Activated T-cell treated with anti-CD3 and anti-CD28 coated beads, Interleukin-2, amount 50 U/mL, for 4 hours (primary cell): ENCODE measurements around the gene APOL4. TPM values are rescaled to one million over a fixed set of nuclear protein-coding genes. Genes with fewer than 3 reads are reported as not detected.
A peak's percentile ranks its signal among the peaks of the same experiment; 100 is the strongest.
"Not testable (repeated sequence)": the region's sequence is repeated elsewhere in the genome, so short reads cannot be mapped to it uniquely, and the experiment has no call there.

ENCODE experiments used
- ATAC-seq, 2 donors: fragments of 200-7000 bp; cut with Tn5 transposase; one replicate each; pipeline ENCODE4 v1.10.0; 2021
- DNase-seq: peaks from one replicate; pipeline ENCODE4 v3.0.0-alpha.2; 2020
- H3K27me3 Mint-ChIP-seq: one replicate; pipeline ENCODE4 v1.8.0; 2021; ENCODE audit warnings: low read depth, mixed read lengths
- H3K36me3 Mint-ChIP-seq: one replicate; pipeline ENCODE4 v1.8.0; 2022; ENCODE audit warnings: mixed read lengths; ENCODE audit not compliant: insufficient read depth
- H3K4me1 Mint-ChIP-seq: one replicate; pipeline ENCODE4 v1.8.0; 2021; ENCODE audit warnings: low read depth, mixed read lengths
- H3K4me3 Mint-ChIP-seq: one replicate; pipeline ENCODE4 v1.8.0; 2021; ENCODE audit warnings: mild to moderate bottlenecking, moderate library complexity, mixed read lengths
- H3K9me3 Mint-ChIP-seq: one replicate; pipeline ENCODE4 v1.8.0; 2021; ENCODE audit warnings: mixed read lengths
- total RNA-seq, 3 donors: library from RNA; stranded (reverse); gene quantifications; one replicate each; pipeline ENCODE4 v1.2.1, GENCODE V29; 2021

The APOL4 gene
- total RNA-seq, 3 donors from 2014 or later = 0.27 TPM; not detected in 2

DNA sequence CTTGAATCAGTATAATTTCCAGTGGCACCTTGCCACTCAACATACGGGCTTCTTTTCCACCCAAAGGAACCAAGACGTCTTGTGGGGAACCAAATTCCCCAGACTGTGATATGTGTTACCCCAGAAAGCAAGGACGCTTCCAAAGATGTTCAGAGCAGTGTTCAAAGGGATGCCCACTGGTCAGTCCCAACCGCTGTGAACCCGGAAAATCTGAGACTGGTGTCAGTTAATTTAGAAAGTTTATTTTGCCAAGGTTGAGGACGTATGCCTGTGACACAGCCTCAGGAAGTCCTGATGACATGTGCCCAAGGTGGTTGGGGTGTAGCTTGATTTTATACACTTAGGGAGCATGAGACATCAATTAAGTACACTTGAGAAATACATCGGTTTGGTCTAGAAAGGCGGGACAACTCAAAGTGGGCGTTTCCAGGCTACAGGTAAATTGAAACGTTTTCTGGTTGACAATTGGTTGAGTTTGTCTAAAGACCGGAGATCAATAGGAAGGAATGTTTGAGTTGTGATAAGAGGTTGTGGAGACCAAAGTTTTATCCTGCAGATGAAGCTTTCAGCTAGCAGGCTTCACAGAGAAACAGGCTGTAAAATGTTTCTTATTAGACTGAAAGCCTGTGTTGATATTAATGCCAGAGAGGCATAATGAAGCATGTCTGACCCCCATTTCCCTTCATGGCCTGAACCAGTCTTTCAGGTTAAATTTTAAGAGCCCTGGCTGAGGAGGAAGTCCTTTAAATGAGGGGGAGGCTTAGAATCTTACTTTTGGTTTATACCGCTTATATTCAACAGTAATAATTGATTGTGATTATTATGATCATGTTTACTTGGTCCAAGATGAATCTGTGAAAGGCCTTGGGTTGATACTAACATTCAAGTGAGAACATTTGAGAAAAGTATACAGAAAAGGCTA lies 47.8 kb downstream of the APOL4 start:
- Mint-ChIP-seq H3K36me3 (peaks cover 22% of the 10 kb centered on the region), H3K4me3 (peak overlapping the region; percentile 35), H3K9me3 (no peaks in the 10 kb centered on the region), H3K4me1 (peaks cover 88% of the 10 kb centered on the region), H3K27me3 (no peaks in the 10 kb centered on the region)
- ATAC-seq = no peak
- DNase-seq = no peak

DNA sequence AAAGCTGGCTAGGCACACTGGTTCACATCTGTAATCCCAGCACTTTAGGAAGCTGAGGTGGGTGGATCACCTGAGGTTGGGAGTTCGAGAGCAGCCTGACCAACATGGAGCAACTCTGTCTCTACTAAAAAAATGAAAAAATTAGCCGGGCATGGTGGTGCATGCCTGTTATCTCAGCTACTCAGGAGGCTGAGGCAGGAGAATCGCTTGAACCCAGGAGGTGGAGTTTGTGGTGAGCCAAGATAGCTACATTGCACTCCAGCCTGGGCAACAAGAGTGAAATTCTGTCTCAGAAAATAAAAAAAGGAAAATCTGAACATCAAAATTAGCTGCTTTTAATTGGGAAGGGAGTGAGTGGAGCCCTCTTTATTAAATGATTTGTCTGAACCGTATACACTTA lies 48.8 kb downstream of the APOL4 start:
- peaks cover 82% of the 10 kb centered on the region for H3K4me1 Mint-ChIP-seq
- H3K27me3 Mint-ChIP-seq, ATAC-seq, H3K4me3 Mint-ChIP-seq, H3K9me3 Mint-ChIP-seq, DNase-seq: not testable (repeated sequence)
- H3K36me3 Mint-ChIP-seq = peaks cover 29% of the 10 kb centered on the region

GRCh38 chr22:36152088-36152487 lies 49.5 kb downstream of the APOL4 start:
- Mint-ChIP-seq H3K4me1 (peaks cover 75% of the 10 kb centered on the region), H3K36me3 (peaks cover 30% of the 10 kb centered on the region), H3K27me3 (no peaks in the 10 kb centered on the region), H3K4me3 (no peak overlapping the region), H3K9me3 (no peaks in the 10 kb centered on the region)
- no peak for ATAC-seq
- DNase-seq = no peak

DNA sequence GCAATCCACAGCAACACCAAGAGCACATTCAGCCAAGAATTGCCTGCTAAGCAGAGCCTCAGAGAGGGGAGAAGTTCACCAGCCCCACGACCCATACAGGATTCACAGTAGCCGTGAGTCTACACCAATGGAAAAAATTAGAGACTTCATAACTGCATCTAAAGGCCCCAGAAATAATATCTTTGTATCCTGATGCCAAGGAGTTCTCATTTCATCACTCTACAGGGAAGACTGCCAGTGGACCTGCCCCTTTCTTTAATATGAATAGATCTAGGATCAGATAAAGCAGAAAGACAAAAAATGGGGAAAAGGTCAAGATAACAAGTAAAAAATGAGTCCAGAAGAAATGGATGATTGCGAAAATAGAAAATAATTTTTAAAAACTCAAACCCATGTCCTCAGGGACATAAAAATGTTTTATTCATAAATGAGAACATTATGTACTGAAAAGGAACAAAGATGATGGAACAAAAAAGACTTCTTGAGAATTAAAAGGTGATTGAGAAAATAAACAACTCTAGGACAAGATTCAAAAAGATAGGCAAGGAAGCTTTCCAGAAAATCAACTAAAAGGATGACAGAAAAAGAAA lies 50.5 kb downstream of the APOL4 start:
- H3K36me3 Mint-ChIP-seq = peaks cover 32% of the 10 kb centered on the region
- H3K4me3 Mint-ChIP-seq = no peak overlapping the region
- ATAC-seq (no peak), DNase-seq (no peak)
- H3K4me1 Mint-ChIP-seq = peaks cover 65% of the 10 kb centered on the region
- H3K9me3 Mint-ChIP-seq = no peaks in the 10 kb centered on the region
- H3K27me3 Mint-ChIP-seq = no peaks in the 10 kb centered on the region

GRCh38 chr22:36149441-36149840 lies 52.2 kb downstream of the APOL4 start:
- DNase-seq (no peak), ATAC-seq (no peak)
- Mint-ChIP-seq H3K36me3 (peaks cover 35% of the 10 kb centered on the region), H3K4me3 (no peak overlapping the region), H3K9me3 (no peaks in the 10 kb centered on the region), H3K4me1 (peaks cover 55% of the 10 kb centered on the region), H3K27me3 (no peaks in the 10 kb centered on the region)

GRCh38 chr22:36148411-36148810 lies 53.2 kb downstream of the APOL4 start:
- Mint-ChIP-seq H3K4me3 (no peak overlapping the region), H3K36me3 (peaks cover 35% of the 10 kb centered on the region), H3K4me1 (peaks cover 47% of the 10 kb centered on the region), H3K9me3 (no peaks in the 10 kb centered on the region), H3K27me3 (no peaks in the 10 kb centered on the region)
- no peak for DNase-seq
- no peak for ATAC-seq

DNA sequence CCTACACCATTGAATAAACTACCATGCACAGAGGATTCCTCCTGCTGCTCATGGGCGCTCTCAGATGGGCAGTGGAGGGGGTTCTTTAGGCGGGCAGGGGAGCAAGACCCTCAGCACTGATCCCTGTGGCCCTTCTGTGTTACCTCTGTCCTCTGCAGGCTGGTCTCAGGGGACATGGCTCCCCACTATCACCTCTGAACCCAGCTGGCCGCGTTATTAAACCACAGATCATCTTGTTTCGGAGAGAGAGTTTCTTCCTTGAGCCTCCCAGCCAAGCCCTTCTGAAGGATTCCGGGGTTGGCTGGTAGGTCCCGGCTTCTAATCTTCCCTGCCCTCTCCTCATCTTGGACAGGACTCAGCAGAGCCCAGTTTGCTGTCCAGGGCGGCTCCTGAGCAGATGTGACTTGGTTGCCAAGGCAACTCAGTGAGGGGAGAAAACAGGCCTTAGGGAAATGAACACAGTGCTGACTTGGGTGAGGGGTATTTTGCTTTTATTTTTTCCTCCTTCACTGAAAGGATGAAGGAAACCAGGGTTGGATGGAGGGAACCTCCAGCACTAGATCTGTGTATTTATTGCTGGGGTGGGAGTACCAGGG lies 54.3 kb downstream of the APOL4 start:
- peaks cover 41% of the 10 kb centered on the region for H3K4me1 Mint-ChIP-seq
- ATAC-seq = no peak
- no peaks in the 10 kb centered on the region for H3K9me3 Mint-ChIP-seq
- no peak overlapping the region for H3K4me3 Mint-ChIP-seq
- no peak for DNase-seq
- H3K36me3 Mint-ChIP-seq = peaks cover 36% of the 10 kb centered on the region
- no peaks in the 10 kb centered on the region for H3K27me3 Mint-ChIP-seq

GRCh38 chr22:36145881-36146280 lies 55.7 kb downstream of the APOL4 start:
- Mint-ChIP-seq H3K4me3 (no peak overlapping the region), H3K9me3 (no peaks in the 10 kb centered on the region), H3K36me3 (peaks cover 33% of the 10 kb centered on the region), H3K27me3 (no peaks in the 10 kb centered on the region), H3K4me1 (peaks cover 27% of the 10 kb centered on the region)
- no peak for ATAC-seq
- DNase-seq = no peak

- peaks cover 39% of the 10 kb centered on the region for H3K36me3 Mint-ChIP-seq
These were observed 56.6 kb downstream of the APOL4 start for GRCh38 chr22:36144886-36145541.

GRCh38 chr22:36143956-36144355 lies 57.7 kb downstream of the APOL4 start:
- peaks cover 16% of the 10 kb centered on the region for H3K4me1 Mint-ChIP-seq
- DNase-seq (no peak), ATAC-seq (no peak)
- H3K27me3 Mint-ChIP-seq = no peaks in the 10 kb centered on the region
- no peak overlapping the region for H3K4me3 Mint-ChIP-seq
- H3K9me3 Mint-ChIP-seq = no peaks in the 10 kb centered on the region
- H3K36me3 Mint-ChIP-seq = peaks cover 32% of the 10 kb centered on the region

More at GRCh38 chr22:36144886-36145541, 56.6 kb downstream of the APOL4 start:
- H3K9me3 Mint-ChIP-seq = no peaks in the 10 kb centered on the region
- peaks cover 21% of the 10 kb centered on the region for H3K4me1 Mint-ChIP-seq
- peak in 1 of 2 donors; percentile 69 for ATAC-seq
- no peak for DNase-seq
- no peak overlapping the region for H3K4me3 Mint-ChIP-seq
- no peaks in the 10 kb centered on the region for H3K27me3 Mint-ChIP-seq

DNA sequence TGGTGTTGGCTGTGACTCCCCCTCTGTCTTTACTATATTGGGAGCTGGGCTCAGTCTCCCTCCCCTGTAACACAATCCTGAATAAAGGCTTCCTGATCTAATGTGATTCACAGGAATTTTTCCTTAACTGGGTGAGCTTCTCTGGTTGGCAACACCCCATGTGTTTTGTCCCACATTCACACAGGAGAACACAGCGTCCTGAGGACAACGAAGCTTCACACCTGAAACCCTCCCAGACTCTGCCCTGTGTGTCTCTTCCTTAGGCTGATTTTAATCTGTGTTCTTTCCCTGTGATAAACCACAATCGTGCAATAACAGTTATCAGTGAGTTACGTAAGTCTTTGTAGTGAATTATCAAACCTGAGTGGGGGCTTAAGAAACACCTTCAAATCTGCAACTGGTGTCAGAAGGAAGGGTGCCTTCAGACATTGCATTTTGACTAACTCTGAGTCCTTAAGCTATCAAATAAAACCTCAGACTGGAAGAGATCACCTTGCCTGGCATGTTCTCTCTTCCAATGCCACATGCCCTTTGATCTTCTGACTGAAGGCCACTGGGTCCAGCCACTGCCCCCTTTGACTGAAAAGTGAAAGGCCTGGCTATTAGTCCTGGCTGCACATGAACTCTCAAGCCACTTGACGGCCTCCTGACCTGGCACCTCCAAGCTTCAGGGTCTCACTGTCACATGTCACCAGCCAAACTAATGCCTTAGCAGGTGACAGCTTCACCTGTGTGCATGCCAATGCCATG lies 58.4 kb downstream of the APOL4 start:
- ATAC-seq = no peak
- no peak for DNase-seq
- Mint-ChIP-seq H3K9me3 (no peaks in the 10 kb centered on the region), H3K27me3 (no peaks in the 10 kb centered on the region), H3K36me3 (peaks cover 27% of the 10 kb centered on the region), H3K4me1 (peaks cover 15% of the 10 kb centered on the region), H3K4me3 (no peak overlapping the region)

DNA sequence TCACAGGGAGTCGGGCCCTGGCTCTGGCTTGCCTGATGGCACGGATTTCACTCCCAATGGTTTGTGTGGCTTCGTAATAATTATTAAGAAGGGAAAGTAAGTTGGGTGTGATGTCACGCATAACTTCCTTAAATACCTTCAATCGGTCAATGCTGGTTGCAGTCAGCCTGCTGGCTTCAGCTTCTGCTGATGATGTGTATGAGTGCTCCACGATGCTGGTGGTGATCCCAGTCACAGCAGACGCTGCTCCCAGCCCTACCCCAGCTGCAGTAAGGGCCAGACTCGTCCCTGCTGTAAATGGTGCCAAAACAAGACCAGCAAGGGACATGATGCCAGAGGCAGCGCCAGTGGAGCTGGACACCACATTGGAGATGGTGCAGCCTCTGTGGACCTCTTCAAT lies 60.1 kb downstream of the APOL4 start:
- Mint-ChIP-seq H3K36me3 (peaks cover 20% of the 10 kb centered on the region), H3K27me3 (no peaks in the 10 kb centered on the region), H3K4me3 (no peak overlapping the region), H3K9me3 (no peaks in the 10 kb centered on the region), H3K4me1 (peaks cover 14% of the 10 kb centered on the region)
- DNase-seq (no peak), ATAC-seq (no peak)
